T-cell (primary cell): ENCODE results near the gene BBS7. TPM values are rescaled to one million over a fixed set of nuclear protein-coding genes. Genes with fewer than 3 reads are reported as not detected.

Experiments used
- ATAC-seq, 4 experiments: fragments of 200-7000 bp in 3 of 4; fragments of 150-1000 bp in 1 of 4; cut with Tn5 transposase; replicated peaks in 1 of 4; 1 replicate in 3 of 4; 2 replicates in 1 of 4; pipeline ENCODE4 v1.10.0; 2021; ENCODE audit warnings: moderate library complexity in 3 of 4, mild to moderate bottlenecking in 2 of 4, moderate number of reproducible peaks in 1 of 4
- CTCF ChIA-PET, 2 donors: fragments of 300-600 bp; sonication (Branson Sonifier 250); formaldehyde crosslinking; loops; one replicate each; lab custom pipeline; 2022; ENCODE audit warnings: antibody characterized with exemption in 2 of 2; lab: Charles Lee
- POLR2A ChIA-PET, 2 donors: fragments of 300-600 bp; sonication (Branson Sonifier 250); formaldehyde crosslinking; loops; one replicate each; lab custom pipeline; 2022; ENCODE audit warnings: antibody characterized with exemption in 2 of 2; lab: Charles Lee
- DNase-seq, 35 experiments: peaks; one replicate each; pipeline versions ENCODE4 v3.0.0 to v3.0.0-alpha.2; 2013 to 2023
- H3K27ac ChIP-seq: one replicate; pipeline ENCODE4 v1.5.1; 2013; ENCODE audit warnings: low read length
- H3K27me3 ChIP-seq, 2 experiments: replicated peaks in 1 of 2; 1 replicate in 1 of 2; 2 replicates in 1 of 2; pipeline versions ENCODE4 v1.6.1 to v1.7.0; 2013; ENCODE audit warnings: low read length in 1 of 2, mixed read lengths in 1 of 2; ENCODE audit not compliant: control insufficient read depth in 2 of 2, insufficient read depth in 2 of 2; ENCODE audit errors: extremely low read depth in 1 of 2
- H3K36me3 ChIP-seq, 2 donors: 1 replicate in 1 of 2; 2 replicates in 1 of 2; pipeline versions ENCODE4 v1.6.1 to v1.7.0; 2013; ENCODE audit warnings: low read length in 1 of 2; ENCODE audit not compliant: control insufficient read depth in 2 of 2, insufficient read depth in 1 of 2; ENCODE audit errors: extremely low read depth in 1 of 2
- H3K4me1 ChIP-seq, 2 experiments: 1 replicate in 1 of 2; 2 replicates in 1 of 2; pipeline versions ENCODE4 v1.6.1 to v1.7.0; 2013; ENCODE audit warnings: low read length in 2 of 2, mixed read lengths in 1 of 2; ENCODE audit not compliant: insufficient read depth in 2 of 2, control insufficient read depth in 1 of 2; ENCODE audit errors: extremely low read depth in 1 of 2
- H3K4me3 ChIP-seq, 2 donors: 1 replicate in 1 of 2; 2 replicates in 1 of 2; pipeline versions ENCODE4 v1.5.1 to v1.7.0; 2013; ENCODE audit warnings: mild to moderate bottlenecking in 2 of 2, low read length in 1 of 2, moderate library complexity in 1 of 2; ENCODE audit not compliant: control insufficient read depth in 1 of 2; ENCODE audit errors: extremely low read depth in 1 of 2
- H3K9me3 ChIP-seq: 2 replicates; pipeline ENCODE4 v1.7.0; 2013
- H3K27ac Mint-ChIP-seq, 2 donors: one replicate each; pipeline ENCODE4 v1.8.0; 2020 to 2021; ENCODE audit warnings: mild to moderate bottlenecking in 2 of 2, mixed read lengths in 2 of 2
- H3K27me3 Mint-ChIP-seq, 2 donors: one replicate each; pipeline ENCODE4 v1.8.0; 2021 to 2022; ENCODE audit warnings: mixed read lengths in 2 of 2
- H3K36me3 Mint-ChIP-seq: one replicate; pipeline ENCODE4 v1.8.0; 2021; ENCODE audit warnings: mixed read lengths
- H3K4me1 Mint-ChIP-seq, 3 donors: one replicate each; pipeline ENCODE4 v1.8.0; 2020 to 2022; ENCODE audit warnings: mixed read lengths in 3 of 3, mild to moderate bottlenecking in 1 of 3
- H3K4me3 Mint-ChIP-seq, 3 donors: one replicate each; pipeline ENCODE4 v1.8.0; 2020 to 2022; ENCODE audit warnings: mild to moderate bottlenecking in 3 of 3, mixed read lengths in 3 of 3, moderate library complexity in 3 of 3
- H3K9me3 Mint-ChIP-seq, 3 donors: one replicate each; pipeline ENCODE4 v1.8.0; 2020 to 2022; ENCODE audit warnings: mixed read lengths in 3 of 3
- WGBS: methylation state at CpG from one replicate; pipeline ENCODE4 v1.1.5; 2013; ENCODE audit warnings: missing lambda C conversion rate; ENCODE audit not compliant: insufficient coverage; 5-methylcytosine and 5-hydroxymethylcytosine counted together
- total RNA-seq, 35 experiments: library from RNA in 6 of 35; stranded (reverse) in 6 of 35; fragments of 120-200 nt in 1 of 35; gene quantifications; one replicate each; pipeline versions ENCODE4 v1.2.1 to v1.2.4 and lab custom pipeline; 2013 to 2026

Gene BBS7
- total RNA-seq, 5 donors from 2014 or later (not counting 1 experiment from before 2014, with no cell fraction given), result 6.2 to 10.8 (median 8.7) TPM

- no peaks in the 10 kb centered on the region for H3K9me3 Mint-ChIP-seq
- peaks cover 4% of the 10 kb centered on the region for H3K36me3 Mint-ChIP-seq
- H3K27ac Mint-ChIP-seq, result no peak overlapping the region
- H3K4me1 Mint-ChIP-seq, result no peaks in the 10 kb centered on the region
- no CpG with 5 or more reads among the region's 1 CpG for WGBS
- ATAC-seq (no peak), DNase-seq (no peak)
- Histone ChIP-seq H3K36me3 (no peaks in the 10 kb centered on the region), H3K4me3 (no peak overlapping the region), H3K4me1 (no peaks in the 10 kb centered on the region), H3K27ac (no peak overlapping the region), H3K9me3 (no peaks in the 10 kb centered on the region), H3K27me3 (peaks cover 0 to 3% of the 10 kb centered on the region in 2 experiments)
- CTCF ChIA-PET, result no interaction called here
- H3K27me3 Mint-ChIP-seq, result peaks cover 20 to 24% of the 10 kb centered on the region in 2 donors
- POLR2A ChIA-PET, result no interaction called here
- H3K4me3 Mint-ChIP-seq, result no peak overlapping the region
These were observed 17.9 kb upstream of the BBS7 start for GRCh38 chr4:121888134-121888533.

GRCh38 chr4:121885115-121885514, 14.8 kb upstream of the BBS7 start:
- ChIA-PET CTCF (interaction anchor here in 1 of 2 donors (1.6 kb wide), 1 partner anchor 15 kb away, joined by 4 read pairs; no protein-coding TSS in a partner anchor), POLR2A (interaction anchor here in 1 of 2 donors (0.6 kb wide), 1 partner anchor 1532 kb away, joined by 3 read pairs; no protein-coding TSS in a partner anchor)
- Histone ChIP-seq H3K9me3 (no peaks in the 10 kb centered on the region), H3K27me3 (peaks cover 0 to 3% of the 10 kb centered on the region in 2 experiments), H3K4me3 (no peak overlapping the region), H3K27ac (no peak overlapping the region), H3K4me1 (no peaks in the 10 kb centered on the region), H3K36me3 (no peaks in the 10 kb centered on the region)
- no peak for DNase-seq
- 100% methylated on average over 1 of the region's 2 CpGs for WGBS
- ATAC-seq, result no peak
- no peak overlapping the region for H3K4me3 Mint-ChIP-seq
- H3K9me3 Mint-ChIP-seq, result no peaks in the 10 kb centered on the region
- no peaks in the 10 kb centered on the region for H3K4me1 Mint-ChIP-seq
- no peak overlapping the region for H3K27ac Mint-ChIP-seq
- H3K36me3 Mint-ChIP-seq, result peaks cover 4% of the 10 kb centered on the region
- peaks cover 26 to 29% of the 10 kb centered on the region in 2 donors for H3K27me3 Mint-ChIP-seq

GRCh38 chr4:121881158-121881557, 10.9 kb upstream of the BBS7 start:
- H3K4me3 Mint-ChIP-seq, result no peak overlapping the region
- no peaks in the 10 kb centered on the region for H3K4me1 Mint-ChIP-seq
- DNase-seq (no peak), ATAC-seq (no peak)
- peaks cover 19 to 26% of the 10 kb centered on the region in 2 donors for H3K27me3 Mint-ChIP-seq
- H3K9me3 Mint-ChIP-seq, result no peaks in the 10 kb centered on the region
- Histone ChIP-seq H3K4me3 (no peak overlapping the region), H3K36me3 (no peaks in the 10 kb centered on the region), H3K9me3 (no peaks in the 10 kb centered on the region), H3K4me1 (no peaks in the 10 kb centered on the region), H3K27ac (no peak overlapping the region), H3K27me3 (peaks cover 0 to 4% of the 10 kb centered on the region in 2 experiments)
- 60% methylated on average over 1 of the region's 3 CpGs for WGBS
- no peaks in the 10 kb centered on the region for H3K36me3 Mint-ChIP-seq
- ChIA-PET POLR2A (no interaction called here), CTCF (no interaction called here)
- H3K27ac Mint-ChIP-seq, result no peak overlapping the region

- H3K27me3 Mint-ChIP-seq, result peaks cover 24 to 33% of the 10 kb centered on the region in 2 donors
- Histone ChIP-seq H3K36me3 (no peaks in the 10 kb centered on the region), H3K27ac (no peak overlapping the region), H3K4me3 (no peak overlapping the region), H3K27me3 (peaks cover 0 to 8% of the 10 kb centered on the region in 2 experiments), H3K9me3 (no peaks in the 10 kb centered on the region), H3K4me1 (no peaks in the 10 kb centered on the region)
- no peaks in the 10 kb centered on the region for H3K36me3 Mint-ChIP-seq
- CTCF ChIA-PET, result interaction anchor here in 1 of 2 donors (0.6 to 1.3 kb wide), 3 partner anchors 20 to 96 kb away, joined by 3 to 5 read pairs (median 4); no protein-coding TSS in a partner anchor
- H3K27ac Mint-ChIP-seq, result no peak overlapping the region
- POLR2A ChIA-PET, result interaction anchor here in 1 of 2 donors (0.6 kb wide), 1 partner anchor 692 kb away, joined by 3 read pairs; no protein-coding TSS in a partner anchor
- H3K4me3 Mint-ChIP-seq, result no peak overlapping the region
- ATAC-seq, result no peak
- H3K4me1 Mint-ChIP-seq, result no peaks in the 10 kb centered on the region
- H3K9me3 Mint-ChIP-seq, result no peaks in the 10 kb centered on the region
- no peak for DNase-seq
These were observed 8.9 kb upstream of the BBS7 start for GRCh38 chr4:121879135-121879534.

GRCh38 chr4:121877041-121877773, 6.9 kb upstream of the BBS7 start:
- H3K27ac Mint-ChIP-seq, result no peak overlapping the region
- DNase-seq, result no peak
- POLR2A ChIA-PET, result no interaction called here

GRCh38 chr4:121876070-121876469, 5.8 kb upstream of the BBS7 start:
- Mint-ChIP-seq H3K4me3 (no peak overlapping the region), H3K4me1 (peaks cover 0 to under 1% (median under 1%) of the 10 kb centered on the region in 3 donors)
- WGBS, result 60% methylated on average over 1 of the region's 6 CpGs

More at GRCh38 chr4:121877041-121877773, 6.9 kb upstream of the BBS7 start:
- Mint-ChIP-seq H3K27me3 (peaks cover 28 to 40% of the 10 kb centered on the region in 2 donors), H3K9me3 (no peaks in the 10 kb centered on the region), H3K4me3 (no peak overlapping the region), H3K36me3 (no peaks in the 10 kb centered on the region), H3K4me1 (no peaks in the 10 kb centered on the region)
- peaks cover 0 to 12% of the 10 kb centered on the region in 2 experiments for H3K27me3 ChIP-seq
- CTCF ChIA-PET, result interaction anchor here (0.6 to 1.0 kb wide), 3 partner anchors 8 to 571 kb away, joined by 3 to 8 read pairs (median 5); no protein-coding TSS in a partner anchor
- no peak overlapping the region for H3K4me3 ChIP-seq
- H3K36me3 ChIP-seq, result no peaks in the 10 kb centered on the region
- no peak overlapping the region for H3K27ac ChIP-seq
- no CpG with 5 or more reads among the region's 4 CpGs for WGBS
- ATAC-seq, result no peak
- H3K9me3 ChIP-seq, result no peaks in the 10 kb centered on the region
- H3K4me1 ChIP-seq, result no peaks in the 10 kb centered on the region

More at GRCh38 chr4:121876070-121876469, 5.8 kb upstream of the BBS7 start:
- H3K27me3 ChIP-seq, result peaks cover 0 to 12% of the 10 kb centered on the region in 2 experiments
- H3K9me3 ChIP-seq, result no peaks in the 10 kb centered on the region
- ChIA-PET CTCF (interaction anchor here in 1 of 2 donors (0.6 to 0.7 kb wide), 2 partner anchors 57 to 249 kb away, joined by 3 to 5 read pairs; no protein-coding TSS in a partner anchor), POLR2A (no interaction called here)
- H3K27ac ChIP-seq, result no peak overlapping the region
- Mint-ChIP-seq H3K27me3 (peaks cover 22 to 39% of the 10 kb centered on the region in 2 donors), H3K9me3 (no peaks in the 10 kb centered on the region), H3K27ac (no peak overlapping the region), H3K36me3 (no peaks in the 10 kb centered on the region)
- H3K4me1 ChIP-seq, result no peaks in the 10 kb centered on the region
- DNase-seq (no peak), ATAC-seq (no peak)
- no peak overlapping the region for H3K4me3 ChIP-seq
- H3K36me3 ChIP-seq, result no peaks in the 10 kb centered on the region
